HepG2 (cell line): ENCODE results near the gene PSMD6. TPM values are rescaled to one million over a fixed set of nuclear protein-coding genes. Genes with fewer than 3 reads are reported as not detected.

Experiments used
- CENPBD1 ChIP-seq: sonication (generic); formaldehyde crosslinking; IDR thresholded peaks from 2 replicates; pipeline ENCODE4 v1.8.0; 2022; ENCODE audit warnings: missing genetic modification reagents, low read depth, mild to moderate bottlenecking, borderline replicate concordance
- HNF1B ChIP-seq: sonication (generic); formaldehyde crosslinking; IDR thresholded peaks from 2 replicates; pipeline ENCODE4 v1.5.1; 2020; ENCODE audit warnings: mild to moderate bottlenecking, moderate library complexity, missing genetic modification reagents
- MZF1 ChIP-seq: sonication (generic); formaldehyde crosslinking; IDR thresholded peaks from 2 replicates; pipeline ENCODE4 v1.8.1; 2023; ENCODE audit warnings: mild to moderate bottlenecking, missing genetic modification reagents, borderline replicate concordance
- NPAS2 ChIP-seq: sonication (generic); formaldehyde crosslinking; IDR thresholded peaks from 2 replicates; pipeline ENCODE4 v1.8.0; 2022; ENCODE audit warnings: mild to moderate bottlenecking, missing genetic modification reagents, borderline replicate concordance
- RFXANK ChIP-seq: IDR thresholded peaks from 2 replicates; pipeline ENCODE4 v1.6.1; 2016
- ZBTB39 ChIP-seq: sonication (generic); formaldehyde crosslinking; IDR thresholded peaks from 2 replicates; pipeline ENCODE4 v1.5.0; 2020; ENCODE audit warnings: missing genetic modification reagents
- ZNF281 ChIP-seq: sonication (generic); formaldehyde crosslinking; IDR thresholded peaks from 2 replicates; pipeline ENCODE4 v1.4.0; 2020; ENCODE audit warnings: missing genetic modification reagents, borderline replicate concordance
- ZNF883 ChIP-seq: sonication (generic); formaldehyde crosslinking; IDR thresholded peaks from 2 replicates; pipeline ENCODE4 v1.5.1; 2020; ENCODE audit warnings: mild to moderate bottlenecking, missing genetic modification reagents; ENCODE audit errors: not compliant biosample characterization
- polyA plus RNA-seq, 8 experiments: library from polyadenylated mRNA; depleted of rRNA in 3 of 8; stranded (reverse) in 7 of 8; unstranded in 1 of 8; fragments of >200 nt; fragmentation: Illumina TruSeq in 4 of 8; extraction: Trizol in 4 of 8; gene quantifications; 2 replicates each; pipeline versions ENCODE4 v1.2.1 to v1.2.3, GENCODE V29; 2011 to 2016; ENCODE audit warnings: low read depth in 4 of 8, missing spikeins in 1 of 8, mixed read lengths in 1 of 8; ENCODE audit not compliant: insufficient read depth in 1 of 8
- total RNA-seq, 5 experiments: library from RNA; depleted of rRNA; stranded (reverse); fragments of >200 nt; fragmentation: Illumina TruSeq; extraction: Trizol; gene quantifications; 2 replicates each; pipeline ENCODE4 v1.2.3, GENCODE V29; 2016; ENCODE audit warnings: low read depth in 1 of 5

The PSMD6 gene
- total and polyA plus RNA-seq, 2 of the 13 experiments (the other 11 are each of a cell fraction or from before 2014, with no cell fraction given), result 36.8 to 117 TPM

- TF ChIP-seq ZBTB39 (CRISPR knock-in tag) (no peak), ZNF281 (no peak), HNF1B (CRISPR knock-in tag) (no peak), CENPBD1 (no peak), ZNF883 (CRISPR knock-in tag) (no peak), RFXANK (CRISPR knock-in tag) (no peak), NPAS2 (CRISPR knock-in tag) (no peak), MZF1 (CRISPR knock-in tag) (no peak)
These were observed 5.5 kb upstream of the PSMD6 start (continued) for GRCh38 chr3:64028754-64029153.
